ENCODE results near the gene MZF1. TPM values are rescaled to one million over a fixed set of nuclear protein-coding genes. Genes with fewer than 3 reads are reported as not detected.
"Not testable (repeated sequence)": the region's sequence is repeated elsewhere in the genome, so short reads cannot be mapped to it uniquely, and the experiment has no call there.

Gene MZF1
- 10 to 100 TPM; 30.4 to 43.3 (median 36.1) TPM for total RNA-seq
- long read RNA-seq, donor 1, transcript MZF1-206 (6 exons, 2,587 nt) = minor isoform, 5 of 62 reads
- long read RNA-seq, donor 1, transcript MZF1-201 (6 exons, 2,905 nt) = minor isoform, 7 of 62 reads
- long read RNA-seq, donor 1, transcript MZF1-207 (1 exons, 2,683 nt) = major isoform, 13 of 62 reads
- long read RNA-seq, donor 1, partial matches to known transcripts = 26 of 62 reads
- long read RNA-seq, donor 1, other reads (novel, unspliced or antisense) = 11 of 62 reads
- long read RNA-seq, donor 2, partial matches to known transcripts = 0 of 7 reads
- long read RNA-seq, donor 2, other reads (novel, unspliced or antisense) = 2 of 7 reads

- ATAC-seq = peak; percentile 81
- H3K4me1 ChIP-seq (ENCODE audit: low read depth) = peaks cover 17% of the 10 kb centered on the region
- no peaks in the 10 kb centered on the region for H3K36me3 ChIP-seq (ENCODE audit: low read depth)
- H3K9me3 ChIP-seq = no peaks in the 10 kb centered on the region
- TF ChIP-seq CTCF (IDR thresholded peaks at IDR 0.05) = no peak
- peak within 1 kb of the TSS; percentile 56 for H3K4me3 ChIP-seq
- intact Hi-C loops (cut with DNase I, micrococcal nuclease) = no loop called here
- DNase-seq = peak; percentile 100
Observed at GRCh38 chr19:58572818-58573657, at the start of gene MZF1. Gene MZF1 (minus strand): TSS chr19:58573335. CDS start chr19:58571389, 1,946 bp downstream.

GRCh38 chr19:58607213-58607612 lies 34.1 kb upstream of the MZF1 start:
- H3K4me3 ChIP-seq; H3K36me3 ChIP-seq (ENCODE audit: low read depth); H3K9me3 ChIP-seq; ATAC-seq; intact Hi-C loops (cut with DNase I, micrococcal nuclease); H3K4me1 ChIP-seq (ENCODE audit: low read depth): not testable (repeated sequence)
- peak in 2 of 3 donors; percentile 26 to 51 for DNase-seq

GRCh38 chr19:58606251-58606896 lies 33.2 kb upstream of the MZF1 start:
- H3K4me1 ChIP-seq (ENCODE audit: low read depth); H3K36me3 ChIP-seq (ENCODE audit: low read depth); ATAC-seq; H3K9me3 ChIP-seq; H3K4me3 ChIP-seq; intact Hi-C loops (cut with DNase I, micrococcal nuclease): not testable (repeated sequence)
- DNase-seq = peak in 1 of 3 donors; percentile 24
- TF ChIP-seq CTCF (IDR thresholded peaks at IDR 0.05) = peak; percentile 28

- no peaks in the 10 kb centered on the region for H3K9me3 ChIP-seq
- intact Hi-C loops (cut with DNase I, micrococcal nuclease) = no loop called here
- ATAC-seq (no peak), DNase-seq (no peak)
- H3K4me1 ChIP-seq (ENCODE audit: low read depth) = no peaks in the 10 kb centered on the region
- H3K36me3 ChIP-seq (ENCODE audit: low read depth) = no peaks in the 10 kb centered on the region
- H3K4me3 ChIP-seq = no peak overlapping the region
- TF ChIP-seq CTCF (IDR thresholded peaks at IDR 0.05) = no peak
Observed at GRCh38 chr19:58586133-58586765, 13.1 kb upstream of the MZF1 start.

- no peak overlapping the region for H3K4me3 ChIP-seq
- no peaks in the 10 kb centered on the region for H3K36me3 ChIP-seq (ENCODE audit: low read depth)
- TF ChIP-seq CTCF (IDR thresholded peaks at IDR 0.05) = no peak
- intact Hi-C loops (cut with DNase I, micrococcal nuclease) = no loop called here
- H3K9me3 ChIP-seq = no peaks in the 10 kb centered on the region
- DNase-seq (no peak), ATAC-seq (no peak)
- no peaks in the 10 kb centered on the region for H3K4me1 ChIP-seq (ENCODE audit: low read depth)
Observed at GRCh38 chr19:58585442-58586132, 12.5 kb upstream of the MZF1 start.
